Measurements from ENCODE around the gene LYPD5.

Gene LYPD5

GRCh38 chr19:43804432-43804831 is 2.2 kb upstream of the LYPD5 start:
- no peak for DNase-seq

- DNase-seq = no peak
Measured at GRCh38 chr19:43799502-43800142, 2.6 kb downstream of the LYPD5 start.

- peak; percentile 55 for DNase-seq
Measured at GRCh38 chr19:43798546-43799409, 3.5 kb downstream of the LYPD5 start.

GRCh38 chr19:43798026-43798545 is 4.2 kb downstream of the LYPD5 start:
- no peak for DNase-seq

- DNase-seq = no peak
Measured at GRCh38 chr19:43797556-43797955, 4.7 kb downstream of the LYPD5 start.

GRCh38 chr19:43797118-43797517 is 5.1 kb downstream of the LYPD5 start:
- DNase-seq = no peak

- DNase-seq = no peak
Measured at GRCh38 chr19:43790587-43790986, 11.7 kb downstream of the LYPD5 start.

- DNase-seq = peak; percentile 78
Measured at GRCh38 chr19:43789029-43789428, 13.2 kb downstream of the LYPD5 start.

- DNase-seq = no peak
Measured at GRCh38 chr19:43786665-43787064, 15.6 kb downstream of the LYPD5 start.

- peak; percentile 91 for DNase-seq
Measured at GRCh38 chr19:43784981-43785808, 17.1 kb downstream of the LYPD5 start.

GRCh38 chr19:43784241-43784980 is 17.8 kb downstream of the LYPD5 start:
- peak; percentile 72 for DNase-seq

- DNase-seq = no peak
Measured at GRCh38 chr19:43783636-43784035, 18.6 kb downstream of the LYPD5 start.

- peak; percentile 80 for DNase-seq
Measured at GRCh38 chr19:43782689-43783231, 19.5 kb downstream of the LYPD5 start.

- DNase-seq = no peak
Measured at GRCh38 chr19:43782311-43782660, 20.0 kb downstream of the LYPD5 start.

GRCh38 chr19:43781630-43782310 is 20.5 kb downstream of the LYPD5 start:
- DNase-seq = no peak

- DNase-seq = peak; percentile 81
Measured at GRCh38 chr19:43780706-43781525, 21.3 kb downstream of the LYPD5 start, which contains the start of gene KCNN4. Gene KCNN4, minus strand, starts transcription at chr19:43780973. Its CDS starts 112 bp downstream, at chr19:43780861.

- peak; percentile 76 for DNase-seq
Measured at GRCh38 chr19:43779820-43780219, 22.4 kb downstream of the LYPD5 start.

GRCh38 chr19:43779147-43779819 is 23.0 kb downstream of the LYPD5 start:
- peak; percentile 39 for DNase-seq

- DNase-seq = no peak
Measured at GRCh38 chr19:43778651-43779050, 23.6 kb downstream of the LYPD5 start.

GRCh38 chr19:43777163-43777695 is 25.0 kb downstream of the LYPD5 start:
- peak; percentile 82 for DNase-seq

All from hematopoietic multipotent progenitor cell treated with erythropoietin and hydrocortisone succinate and interleukin-3 and kit ligand, for 6 days (in vitro differentiated cells).